DND-41 (cell line): ENCODE measurements around the gene HIVEP2.

Experiments used
- CTCF ChIP-seq: IDR thresholded peaks from 2 replicates; pipeline ENCODE4 v1.5.1; 2012; ENCODE audit warnings: borderline replicate concordance, low read length, moderate library complexity, mild to moderate bottlenecking; ENCODE audit not compliant: poor library complexity, severe bottlenecking; ENCODE audit errors: extremely low read depth
- EZH2 ChIP-seq: IDR thresholded peaks from 3 replicates; pipeline ENCODE4 v1.6.1; 2012; ENCODE audit warnings: borderline replicate concordance, low read depth, mild to moderate bottlenecking, moderate library complexity, low read length, inconsistent platforms; ENCODE audit not compliant: severe bottlenecking

DNA sequence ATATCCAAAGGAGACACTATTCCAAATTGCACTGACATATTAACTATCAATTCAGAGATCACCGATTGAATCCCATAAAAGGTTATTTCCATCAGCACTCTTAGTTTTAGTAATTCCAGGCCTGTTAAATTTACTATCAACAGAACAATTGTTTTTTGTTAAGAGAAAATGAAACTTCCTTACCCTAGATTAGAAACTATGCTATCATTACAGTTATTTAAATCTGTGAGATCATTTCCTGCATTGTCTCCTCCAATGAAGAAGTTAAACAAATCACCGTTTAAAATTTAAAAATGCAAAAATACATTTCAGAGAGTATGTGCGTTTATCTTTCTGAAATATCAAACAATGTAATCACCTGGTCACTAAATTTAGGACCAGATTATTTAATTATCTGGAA lies 57.5 kb downstream of the HIVEP2 start:
- TF ChIP-seq CTCF = no peak
- no peak for TF ChIP-seq EZH2
